Thyroid gland (tissue), 4 donors: ENCODE data around the gene FHOD3. TPM values are rescaled to one million over a fixed set of nuclear protein-coding genes. Genes with fewer than 3 reads are reported as not detected.
"Not testable (repeated sequence)": the region's sequence is repeated elsewhere in the genome, so short reads cannot be mapped to it uniquely, and the experiment has no call there.

Experiments used
- DNase-seq, 2 donors: peaks; one replicate each; pipeline ENCODE4 v3.0.0-alpha.2; 2019
- H3K27ac ChIP-seq, 3 donors: fragments of 200-600 bp; sonication (generic); 1 replicate in 2 of 3; 2 replicates in 1 of 3; pipeline ENCODE4 v1.5.1; 2016 to 2019; ENCODE audit warnings: mild to moderate bottlenecking in 1 of 3, moderate library complexity in 1 of 3
- H3K27me3 ChIP-seq: fragments of 200-600 bp; sonication (generic); one replicate; pipeline ENCODE4 v1.5.1; 2019
- H3K36me3 ChIP-seq, 2 donors: fragments of 200-600 bp; sonication (generic); one replicate each; pipeline ENCODE4 v1.5.1; 2016 to 2019
- H3K4me1 ChIP-seq, 2 donors: fragments of 200-600 bp; sonication (generic); one replicate each; pipeline ENCODE4 v1.5.1; 2017 to 2019
- H3K4me3 ChIP-seq, 3 donors: fragments of 200-600 bp; sonication (generic); replicated peaks in 1 of 3; 1 replicate in 2 of 3; 2 replicates in 1 of 3; pipeline ENCODE4 v1.5.1; 2016; ENCODE audit warnings: mild to moderate bottlenecking in 1 of 3
- H3K9me3 ChIP-seq: fragments of 200-600 bp; sonication (generic); one replicate; pipeline ENCODE4 v1.5.1; 2017
- CTCF ChIP-seq, 6 experiments: fragments of 200-600 bp in 3 of 6; fragments of 450-650 bp in 3 of 6; sonication (generic) in 3 of 6; IDR thresholded peaks; one replicate each; pipeline ENCODE4 v1.5.1; 2016 to 2019; ENCODE audit warnings: antibody characterized with exemption in 6 of 6, mild to moderate bottlenecking in 2 of 6, inconsistent platforms in 1 of 6, moderate library complexity in 1 of 6
- POLR2A ChIP-seq, 2 donors: fragments of 450-650 bp; IDR thresholded peaks; one replicate each; pipeline ENCODE4 v1.6.1; 2017; ENCODE audit warnings: antibody characterized with exemption in 2 of 2, mild to moderate bottlenecking in 2 of 2, moderate library complexity in 1 of 2
- WGBS, 2 donors: methylation state at CpG; one replicate each; pipeline ENCODE4 v1.1.5; 2017; 5-methylcytosine and 5-hydroxymethylcytosine counted together
- intact Hi-C: fragments of 100-400 bp; cut with DNase I; formaldehyde crosslinking; loops from one replicate; pipeline ENCODE4 v1.15.1; 2023
- total RNA-seq, 4 donors: library from RNA; depleted of rRNA; stranded (reverse); fragments of >200 nt; gene quantifications; one replicate each; pipeline ENCODE4 v1.2.3, GENCODE V29; 2016

The FHOD3 gene
- total RNA-seq, 4 donors from 2014 or later = 1.6 to 6.9 (median 4.8) TPM

GRCh38 chr18:36543030-36543429 is 245.5 kb downstream of the FHOD3 start:
- Histone ChIP-seq H3K27ac (no peak overlapping the region), H3K27me3 (no peaks in the 10 kb centered on the region), H3K4me1 (peaks cover 0 to 10% of the 10 kb centered on the region in 2 donors), H3K36me3 (no peaks in the 10 kb centered on the region), H3K4me3 (no peak overlapping the region), H3K9me3 (no peaks in the 10 kb centered on the region)
- no peak for TF ChIP-seq POLR2A (IDR thresholded peaks at IDR 0.05)
- TF ChIP-seq CTCF (IDR thresholded peaks at IDR 0.05) = no peak
- DNase-seq = no peak
- intact Hi-C loops = loop anchor here (10.0 kb wide), 1 partner anchor 58 kb away; no protein-coding TSS in a partner anchor
- 89 to 96% methylated on average over 2 of the region's 2 CpGs for WGBS, 2 donors

GRCh38 chr18:36543991-36544725 is 246.6 kb downstream of the FHOD3 start:
- Histone ChIP-seq H3K4me1 (peaks cover 0 to 10% of the 10 kb centered on the region in 2 donors), H3K4me3 (no peak overlapping the region), H3K27me3 (no peaks in the 10 kb centered on the region), H3K9me3 (no peaks in the 10 kb centered on the region), H3K36me3 (no peaks in the 10 kb centered on the region), H3K27ac (peak overlapping the region; percentile 27 to 75 (median 65))
- 25 to 36% methylated on average over 15 of the region's 15 CpGs for WGBS, 2 donors
- intact Hi-C loops = loop anchor here (10.0 kb wide), 1 partner anchor 59 kb away; no protein-coding TSS in a partner anchor
- TF ChIP-seq POLR2A (IDR thresholded peaks at IDR 0.05) (no peak), CTCF (IDR thresholded peaks at IDR 0.05) (no peak)
- peak; percentile 89 to 91 for DNase-seq

GRCh38 chr18:36545821-36546427 is 248.4 kb downstream of the FHOD3 start:
- no peak overlapping the region for H3K27ac ChIP-seq
- no peaks in the 10 kb centered on the region for H3K27me3 ChIP-seq
- WGBS, 2 donors = 65 to 71% methylated on average over 6 of the region's 6 CpGs
- DNase-seq = no peak
- no peak overlapping the region for H3K4me3 ChIP-seq
- intact Hi-C loops = loop anchor here (10.0 kb wide), 1 partner anchor 61 kb away; no protein-coding TSS in a partner anchor
- H3K36me3 ChIP-seq = no peaks in the 10 kb centered on the region
- H3K4me1 ChIP-seq = peaks cover 0 to 10% of the 10 kb centered on the region in 2 donors
- H3K9me3 ChIP-seq = no peaks in the 10 kb centered on the region
- TF ChIP-seq CTCF (IDR thresholded peaks at IDR 0.05) = no peak
- no peak for TF ChIP-seq POLR2A (IDR thresholded peaks at IDR 0.05)

- 91 to 94% methylated on average over 5 to 8 of the region's 8 CpGs for WGBS, 2 donors
- TF ChIP-seq CTCF (IDR thresholded peaks at IDR 0.05) = no peak
- TF ChIP-seq POLR2A (IDR thresholded peaks at IDR 0.05) = no peak
- Histone ChIP-seq H3K4me1 (peaks cover 0 to 10% of the 10 kb centered on the region in 2 donors), H3K27me3 (no peaks in the 10 kb centered on the region), H3K4me3 (no peak overlapping the region), H3K36me3 (no peaks in the 10 kb centered on the region), H3K9me3 (no peaks in the 10 kb centered on the region), H3K27ac (no peak overlapping the region)
- intact Hi-C loops = loop anchor here (10.0 kb wide), 1 partner anchor 62 kb away; no protein-coding TSS in a partner anchor
- no peak for DNase-seq
Observed at GRCh38 chr18:36546876-36547275, 249.4 kb downstream of the FHOD3 start.

GRCh38 chr18:36547544-36547943 is 250.0 kb downstream of the FHOD3 start:
- no peaks in the 10 kb centered on the region for H3K27me3 ChIP-seq
- H3K4me1 ChIP-seq = peaks cover 0 to 10% of the 10 kb centered on the region in 2 donors
- DNase-seq = no peak
- no peaks in the 10 kb centered on the region for H3K9me3 ChIP-seq
- no peaks in the 10 kb centered on the region for H3K36me3 ChIP-seq
- no peak overlapping the region for H3K4me3 ChIP-seq
- intact Hi-C loops = loop anchor here (10.0 kb wide), 1 partner anchor 63 kb away; no protein-coding TSS in a partner anchor
- no peak for TF ChIP-seq POLR2A (IDR thresholded peaks at IDR 0.05)
- no peak for TF ChIP-seq CTCF (IDR thresholded peaks at IDR 0.05)
- H3K27ac ChIP-seq = no peak overlapping the region
- 91 to 92% methylated on average over 11 of the region's 11 CpGs for WGBS, 2 donors

GRCh38 chr18:36551274-36551673 is 253.8 kb downstream of the FHOD3 start:
- 96 to 100% methylated on average over 1 of the region's 1 CpG for WGBS, 2 donors
- H3K36me3 ChIP-seq, H3K4me3 ChIP-seq, DNase-seq, H3K9me3 ChIP-seq, intact Hi-C loops, H3K27ac ChIP-seq, H3K4me1 ChIP-seq, H3K27me3 ChIP-seq: not testable (repeated sequence)
